ENCODE measurements around the gene ST3GAL4. TPM values are rescaled to one million over a fixed set of nuclear protein-coding genes. Genes with fewer than 3 reads are reported as not detected.

The ST3GAL4 gene
- total RNA-seq, 1 experiment from 2014 or later: 13.6 TPM

GRCh38 chr11:126327281-126328000 lies 28.0 kb upstream of the ST3GAL4 start:
- no peak overlapping the region for H2BK120ac ChIP-seq (ENCODE audit: low read depth, low read length, poor library complexity, severe bottlenecking)
- peaks cover 0 to 4% of the 10 kb centered on the region in 2 experiments; a peak in 1 of 4 replicates for H3K4me1 Mint-ChIP-seq
- H3K23ac ChIP-seq (ENCODE audit: insufficient read length, low read depth, low read length): no peak overlapping the region
- H3K4me3 Mint-ChIP-seq: no peak overlapping the region; a peak in 1 of 5 replicates
- DNase-seq: no peak
- H4K5ac ChIP-seq (ENCODE audit: insufficient read length, low read depth, low read length): no peak overlapping the region
- no peak overlapping the region for H3K27ac ChIP-seq (ENCODE audit: insufficient read length, low read depth, low read length)
- H2AFZ ChIP-seq (ENCODE audit: low read length): no peak overlapping the region
- H3K9me3 ChIP-seq (ENCODE audit: control insufficient read depth, low read depth, low read length): no peaks in the 10 kb centered on the region
- H2BK5ac ChIP-seq (ENCODE audit: insufficient read length, low read length): no peak overlapping the region
- H3K79me2 ChIP-seq (ENCODE audit: insufficient read depth, low read length): no peaks in the 10 kb centered on the region
- peaks cover 4 to 15% (median 8%) of the 10 kb centered on the region in 3 experiments; a peak in 6 of 7 replicates for H3K36me3 Mint-ChIP-seq (ENCODE audit: insufficient read depth in 1 of 3, low read depth in 3 of 3)
- no peak overlapping the region for H3K56ac ChIP-seq (ENCODE audit: insufficient read length, low read depth, low read length)
- no peaks in the 10 kb centered on the region for H4K20me1 ChIP-seq (ENCODE audit: control insufficient read depth, insufficient read depth, insufficient read length)
- no peaks in the 10 kb centered on the region; the same call in 1 of the 2 replicates for H3K4me1 ChIP-seq (ENCODE audit: insufficient read depth, low read length)
- no peak overlapping the region for H4K91ac ChIP-seq (ENCODE audit: insufficient read length, low read depth, low read length)
- no CpG with 5 or more reads among the region's 17 CpGs for WGBS (ENCODE audit: extremely low coverage, insufficient read length, low lambda C conversion rate)
- TF ChIP-seq CTCF (conservative IDR thresholded peaks at IDR 0.05): no peak
- H3K4me2 ChIP-seq (ENCODE audit: insufficient read depth, insufficient read length, low read length): no peak overlapping the region
- H2BK12ac ChIP-seq (ENCODE audit: insufficient read length, low read depth, low read length): no peak overlapping the region
- no peaks in the 10 kb centered on the region for H3K23me2 ChIP-seq (ENCODE audit: insufficient read length, low read depth, low read length, poor library complexity, severe bottlenecking)
- H3K4ac ChIP-seq (ENCODE audit: low read depth, low read length): no peak overlapping the region
- H3K27me3 ChIP-seq (ENCODE audit: insufficient read depth, low read length): no peaks in the 10 kb centered on the region
- H3T11ph ChIP-seq (ENCODE audit: low read length): no peak overlapping the region
- peak overlapping the region; percentile 18 to 88 (median 21); a peak in 5 of 7 replicates for H3K27ac Mint-ChIP-seq
- H3K79me1 ChIP-seq (ENCODE audit: insufficient read depth, low read depth, low read length, poor library complexity, severe bottlenecking): no peaks in the 10 kb centered on the region
- no peaks in the 10 kb centered on the region for H3K27me3 Mint-ChIP-seq (ENCODE audit: low read depth)
- no peak overlapping the region for H2AK5ac ChIP-seq (ENCODE audit: insufficient read length, low read length)
- no peak overlapping the region for H3K14ac ChIP-seq (ENCODE audit: insufficient read depth, low read length)
- no peaks in the 10 kb centered on the region for H3K9me3 Mint-ChIP-seq
- no peak overlapping the region for H3K9ac ChIP-seq (ENCODE audit: extremely low read depth, insufficient read length, low read length)
- no peak overlapping the region for H2BK15ac ChIP-seq (ENCODE audit: low read depth, low read length)
- H4K8ac ChIP-seq (replicated peaks; ENCODE audit: insufficient read length, low read depth, low read length): no peak overlapping the region
- H2BK20ac ChIP-seq (ENCODE audit: low read depth, low read length, poor library complexity, severe bottlenecking): no peak overlapping the region
- H3K18ac ChIP-seq (ENCODE audit: insufficient read length, low read depth, low read length): no peak overlapping the region

All from H9 (cell line).